Endothelial cell of umbilical vein (primary cell): ENCODE measurements around the gene EZH1. TPM values are rescaled to one million over a fixed set of nuclear protein-coding genes. Genes with fewer than 3 reads are reported as not detected.
A peak's percentile ranks its signal among the peaks of the same experiment; 100 is the strongest.

ENCODE experiments used
- BruUV-seq: library from RNA; stranded (reverse); fragments of 400-500 nt; replicated peaks from 2 replicates; lab custom pipeline; 2021; lab: Mats Ljungman, UMichigan
- CTCF ChIA-PET: fragments of 300-600, 350-600 bp; sonication (Branson Sonifier 250); formaldehyde crosslinking; loops from one replicate; lab custom pipeline; 2021; ENCODE audit warnings: antibody characterized with exemption, inconsistent platforms; lab: Charles Lee
- POLR2A ChIA-PET: fragments of 300-600, 350-600 bp; sonication (Branson Sonifier 250); formaldehyde crosslinking; loops from one replicate; lab custom pipeline; 2021; ENCODE audit warnings: antibody characterized with exemption, inconsistent platforms; lab: Charles Lee
- DNase-seq: peaks from one replicate; pipeline ENCODE4 v3.0.0-alpha.2; 2011; ENCODE audit warnings: low read depth, low spot score
- FAIRE-seq: peaks from 2 replicates; lab custom pipeline; 2011; peaks lifted over from hg19 to GRCh38; lab: Jason Lieb, UNC
- H2AFZ ChIP-seq: 2 replicates; pipeline ENCODE4 v1.6.0; 2012; ENCODE audit warnings: low read depth, low read length, control low read depth, inconsistent platforms
- H3K27ac ChIP-seq: 2 replicates; pipeline ENCODE4 v1.5.1; 2011; ENCODE audit warnings: low read depth, mild to moderate bottlenecking, control low read depth, low read length, moderate library complexity; ENCODE audit not compliant: insufficient read depth
- H3K27me3 ChIP-seq, 2 experiments: 2 replicates each; pipeline versions ENCODE4 v1.6.0 to v1.6.1; 2011; ENCODE audit warnings: low read length in 2 of 2, mixed read lengths in 1 of 2; ENCODE audit not compliant: control insufficient read depth in 2 of 2, insufficient read depth in 2 of 2
- H3K36me3 ChIP-seq, 2 experiments: 2 replicates in 1 of 2; 3 replicates in 1 of 2; pipeline ENCODE4 v1.5.1; 2011; ENCODE audit warnings: low read length in 2 of 2, mild to moderate bottlenecking in 1 of 2, moderate library complexity in 1 of 2; ENCODE audit not compliant: control insufficient read depth in 2 of 2, insufficient read depth in 2 of 2; ENCODE audit errors: extremely low read depth in 1 of 2
- H3K4me1 ChIP-seq: 3 replicates; pipeline ENCODE4 v1.5.1; 2011; ENCODE audit warnings: mild to moderate bottlenecking, low read length; ENCODE audit not compliant: control insufficient read depth, insufficient read depth; ENCODE audit errors: extremely low read depth
- H3K4me2 ChIP-seq: 2 replicates; pipeline ENCODE4 v1.6.1; 2011; ENCODE audit warnings: low read length, control low read depth, mixed read lengths; ENCODE audit not compliant: insufficient read depth
- H3K4me3 ChIP-seq, 3 experiments: fragments of 200-600 bp in 1 of 3; sonication (generic), shearing (Covaris generic) in 1 of 3; replicated peaks in 1 of 3; 2 replicates each; pipeline ENCODE4 v1.5.1; 2011 to 2016; ENCODE audit warnings: control low read depth in 3 of 3, low read length in 3 of 3, mild to moderate bottlenecking in 2 of 3, inconsistent platforms in 1 of 3, low read depth in 1 of 3, moderate library complexity in 1 of 3; ENCODE audit not compliant: insufficient read depth in 1 of 3
- H3K79me2 ChIP-seq: 2 replicates; pipeline ENCODE4 v1.6.0; 2012; ENCODE audit warnings: low read length, inconsistent platforms; ENCODE audit not compliant: control insufficient read depth, insufficient read depth
- H3K9ac ChIP-seq: replicated peaks from 2 replicates; pipeline ENCODE3; 2011; ENCODE audit warnings: low read length, control low read depth; ENCODE audit not compliant: insufficient read depth; ENCODE audit errors: extremely low read depth
- H3K9me1 ChIP-seq: replicated peaks from 3 replicates; pipeline ENCODE4 v1.6.0; 2011; ENCODE audit warnings: mild to moderate bottlenecking, low read length; ENCODE audit not compliant: control insufficient read depth, insufficient read depth; ENCODE audit errors: extremely low read depth
- H3K9me3 ChIP-seq: replicated peaks from 2 replicates; pipeline ENCODE4 v1.5.1; 2012; ENCODE audit warnings: low read length, inconsistent platforms; ENCODE audit not compliant: control insufficient read depth, insufficient read depth
- H4K20me1 ChIP-seq: replicated peaks from 2 replicates; pipeline ENCODE3; 2011; ENCODE audit warnings: mild to moderate bottlenecking, low read length; ENCODE audit not compliant: control insufficient read depth, insufficient read depth; ENCODE audit errors: extremely low read depth
- CTCF ChIP-seq, 2 donors: IDR thresholded peaks; 1 replicate in 1 of 2; 2 replicates in 1 of 2; pipeline ENCODE4 v1.5.1; 2011; ENCODE audit warnings: low read length in 2 of 2, mild to moderate bottlenecking in 2 of 2, moderate library complexity in 2 of 2, control low read depth in 1 of 2, inconsistent platforms in 1 of 2, low read depth in 1 of 2; ENCODE audit not compliant: insufficient read depth in 1 of 2; ENCODE audit errors: extremely low read depth in 1 of 2
- EZH2 ChIP-seq: IDR thresholded peaks from 2 replicates; pipeline ENCODE4 v1.6.1; 2012; ENCODE audit warnings: borderline replicate concordance, low read depth, mild to moderate bottlenecking, moderate library complexity, low read length, inconsistent platforms; ENCODE audit not compliant: severe bottlenecking
- POLR2A ChIP-seq: IDR thresholded peaks from 2 replicates; pipeline ENCODE4 v1.6.1; 2012; ENCODE audit warnings: low read depth, mild to moderate bottlenecking, control low read depth, low read length
- POLR2AphosphoS5 ChIP-seq: IDR thresholded peaks from 2 replicates; pipeline ENCODE4 v1.6.1; 2012; ENCODE audit warnings: low read depth, mild to moderate bottlenecking, control low read depth, low read length, moderate library complexity; ENCODE audit not compliant: insufficient read depth
- dilution Hi-C: fragments of 300-500 bp; cut with MboI; formaldehyde crosslinking; loops from one replicate; pipeline ENCODE4 v1.15.0; 2019; ENCODE audit warnings: low sequenced_read_pairs; ENCODE audit not compliant: extremely low pct_ligation_motif_present
- intact Hi-C: fragments of 100-400 bp; cut with micrococcal nuclease; formaldehyde crosslinking; loops from one replicate; pipeline ENCODE4 v1.10.0; 2022
- polyA plus RNA-seq, 4 experiments: library from polyadenylated mRNA; depleted of rRNA in 3 of 4; stranded (reverse) in 3 of 4; unstranded in 1 of 4; fragments of >200 nt; gene quantifications; 2 replicates each; pipeline versions ENCODE4 v1.2.1 to v1.2.3, GENCODE V29; 2011 to 2012; ENCODE audit warnings: missing spikeins in 1 of 4
- total RNA-seq: library from RNA; stranded (reverse); gene quantifications from 2 replicates; pipeline ENCODE4 v1.2.3, GENCODE V29; 2021

The EZH1 gene
- total and polyA plus RNA-seq, 2 donors (not counting 3 experiments of a cell fraction or from before 2014, with no cell fraction given), result 31.4 to 33.7 TPM

GRCh38 chr17:42779936-42780850 lies 35.4 kb upstream of the EZH1 start, which contains the start of gene WNK4:
Gene WNK4, plus strand, starts transcription at chr17:42780610. Its CDS starts 89 bp downstream, at chr17:42780699.
- FAIRE-seq (no peak), DNase-seq (peak; percentile 23)
- ChIA-PET CTCF (interaction anchor here (0.7 to 4.7 kb wide), 5 partner anchors 17 to 58 kb away, joined by 3 to 44 read pairs (median 3); partner anchors contain the start of gene BECN1), POLR2A (interaction anchor here (0.5 to 0.9 kb wide), 2 partner anchors 19 to 49 kb away, joined by 3 read pairs; partner anchors contain the start of gene RAMP2)
- TF ChIP-seq POLR2A, result peak; percentile 55
- peak; percentile 63 for TF ChIP-seq EZH2
- TF ChIP-seq CTCF (IDR thresholded peaks at IDR 0.05; ENCODE audit: extremely low read depth in 1 of 2, insufficient read depth in 1 of 2, low read depth in 1 of 2, low read length in 2 of 2), result no peak
- peak; percentile 54 for TF ChIP-seq POLR2AphosphoS5
- Histone ChIP-seq H3K27ac (no peak within 1 kb of the TSS), H3K9me1 (no peaks in the 10 kb centered on the region), H4K20me1 (no peaks in the 10 kb centered on the region), H3K9me3 (no peaks in the 10 kb centered on the region), H3K36me3 (peaks cover 0 to 8% of the 10 kb centered on the region in 2 experiments), H3K4me2 (peak within 1 kb of the TSS; percentile 54), H3K27me3 (peaks cover 7 to 9% of the 10 kb centered on the region in 2 experiments), H3K9ac (no peak within 1 kb of the TSS), H3K4me3 (peak within 1 kb of the TSS in 2 of 3 experiments; percentile 18 to 48), H3K4me1 (peaks cover 43% of the 10 kb centered on the region), H3K79me2 (no peaks in the 10 kb centered on the region), H2AFZ (peak within 1 kb of the TSS; percentile 53)
- dilution Hi-C loops, result no loop called here
- BruUV-seq, result no TSS peak
- intact Hi-C loops, result loop anchor here (5.0 kb wide), 1 partner anchor 103 kb away; the partner anchor contains the start of gene PLEKHH3
